NCI-H526 (cell line): Measurements from ENCODE around the gene FADS1.
A peak's percentile ranks its signal among the peaks of the same experiment; 100 is the strongest.

Experiments
- DNase-seq, 2 experiments: peaks; one replicate each; lab custom pipeline; 2025; lab: John Stamatoyannopoulos, UW

Gene FADS1

GRCh38 chr11:61816736-61817455 lies at the start of gene FADS1:
TSS of gene FADS1 (minus strand) at chr11:61817003. CDS start at chr11:61816929, 74 bp downstream.
- DNase-seq, result peak; percentile 91 to 99

GRCh38 chr11:61866231-61866957 lies 49.6 kb upstream of the FADS1 start:
- no peak for DNase-seq

DNA sequence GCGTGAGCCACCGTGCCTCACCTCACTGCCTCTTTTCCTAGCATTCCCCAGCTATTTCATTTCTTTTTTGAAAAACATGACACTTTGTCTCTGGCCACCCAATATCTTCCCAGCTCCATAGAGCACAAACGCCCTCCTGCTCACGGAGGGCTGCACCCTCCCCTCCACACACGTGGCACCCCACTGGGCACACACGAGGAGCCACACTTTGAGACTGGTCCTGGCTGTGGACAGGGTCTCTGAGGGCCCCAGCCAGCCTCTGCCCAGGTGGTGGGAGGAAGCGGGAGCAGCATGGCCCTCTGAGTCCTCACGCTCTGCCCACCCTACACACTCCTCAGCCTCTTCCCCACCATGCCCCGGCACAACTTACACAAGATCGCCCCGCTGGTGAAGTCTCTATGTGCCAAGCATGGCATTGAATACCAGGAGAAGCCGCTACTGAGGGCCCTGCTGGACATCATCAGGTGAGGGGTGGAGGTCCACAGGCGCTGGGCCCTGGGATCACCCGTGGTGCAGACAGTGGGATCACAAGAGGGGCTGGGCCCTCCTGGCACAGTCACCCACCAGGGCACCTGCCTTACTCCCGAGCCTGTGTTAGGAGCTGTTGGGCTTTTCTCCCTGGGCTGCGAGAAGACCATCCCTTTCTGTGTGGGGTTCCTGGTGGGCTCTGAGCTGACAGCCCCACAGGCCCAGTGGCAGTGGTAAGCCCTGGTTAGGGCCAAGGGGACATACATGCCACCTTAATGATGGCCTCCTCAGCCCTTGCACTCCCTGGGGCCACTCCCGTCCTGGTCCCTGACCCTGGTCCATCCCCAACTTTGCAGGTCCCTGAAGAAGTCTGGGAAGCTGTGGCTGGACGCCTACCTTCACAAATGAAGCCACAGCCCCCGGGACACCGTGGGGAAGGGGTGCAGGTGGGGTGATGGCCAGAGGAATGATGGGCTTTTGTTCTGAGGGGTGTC lies 48.3 kb upstream of the FADS1 start:
- DNase-seq, result no peak

DNA sequence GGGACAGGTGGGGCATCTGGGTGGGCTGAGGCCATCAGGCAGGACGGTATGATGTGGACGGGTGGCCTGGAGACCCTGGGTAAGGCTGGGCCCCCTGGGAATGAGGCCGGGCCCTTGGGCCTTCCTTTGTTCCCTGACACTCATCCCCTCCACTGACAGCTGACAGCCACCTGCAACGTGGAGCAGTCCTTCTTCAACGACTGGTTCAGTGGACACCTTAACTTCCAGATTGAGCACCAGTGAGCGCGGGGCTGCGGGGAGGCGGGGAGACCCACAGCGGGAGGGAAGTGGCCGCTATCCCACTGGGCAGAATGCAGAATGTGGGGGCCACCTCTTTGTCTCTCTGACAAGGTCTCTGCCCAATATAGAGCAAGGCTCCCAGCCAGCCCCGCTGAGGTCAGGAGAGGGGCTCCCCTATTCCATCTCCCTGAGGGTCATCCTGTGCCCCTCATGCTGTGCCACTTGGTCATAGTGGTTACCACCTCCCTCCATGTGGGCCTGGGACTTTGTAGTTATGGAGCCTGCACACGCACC lies 46.8 kb upstream of the FADS1 start:
- DNase-seq, result no peak

DNA sequence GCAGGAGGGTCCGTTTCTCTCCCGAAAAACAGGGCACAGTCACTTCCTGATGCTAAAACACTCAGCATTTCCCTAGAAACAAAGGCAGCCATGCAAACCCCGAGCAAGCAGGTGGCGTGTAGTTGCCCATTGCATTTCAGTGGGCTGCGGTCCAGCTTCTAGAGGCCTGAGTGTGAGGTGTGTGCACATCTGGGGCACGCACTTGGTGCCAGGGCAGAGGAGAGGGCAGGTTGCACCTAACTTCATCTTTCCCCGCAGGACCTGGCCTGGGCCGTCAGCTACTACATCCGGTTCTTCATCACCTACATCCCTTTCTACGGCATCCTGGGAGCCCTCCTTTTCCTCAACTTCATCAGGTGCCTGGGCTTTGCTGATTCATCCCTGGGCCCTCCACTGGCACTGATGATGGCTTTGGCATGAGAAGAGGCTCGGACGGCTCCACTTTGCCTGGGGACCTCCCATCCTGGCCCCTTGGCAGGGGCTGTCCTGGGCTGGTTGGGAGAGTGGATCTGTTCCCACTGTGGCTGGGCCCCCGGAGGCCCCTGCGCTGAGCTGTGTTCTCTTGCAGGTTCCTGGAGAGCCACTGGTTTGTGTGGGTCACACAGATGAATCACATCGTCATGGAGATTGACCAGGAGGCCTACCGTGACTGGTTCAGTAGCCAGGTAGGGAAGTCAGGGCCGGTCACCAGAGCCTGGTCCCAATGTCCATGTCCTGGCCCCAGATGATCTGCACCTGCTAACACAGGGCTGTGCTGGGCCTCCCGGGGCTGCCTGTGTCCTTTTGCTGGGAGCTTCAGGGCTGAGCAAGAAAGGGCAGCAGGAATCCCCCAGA lies 46.1 kb upstream of the FADS1 start:
- no peak for DNase-seq

- DNase-seq, result no peak
These were observed 44.8 kb upstream of the FADS1 start for GRCh38 chr11:61861634-61862033.

GRCh38 chr11:61860054-61860903 lies 43.5 kb upstream of the FADS1 start:
- DNase-seq, result no peak

GRCh38 chr11:61855939-61856680 lies 39.3 kb upstream of the FADS1 start:
- DNase-seq, result no peak

GRCh38 chr11:61854966-61855714 lies 38.3 kb upstream of the FADS1 start:
- no peak for DNase-seq

DNA sequence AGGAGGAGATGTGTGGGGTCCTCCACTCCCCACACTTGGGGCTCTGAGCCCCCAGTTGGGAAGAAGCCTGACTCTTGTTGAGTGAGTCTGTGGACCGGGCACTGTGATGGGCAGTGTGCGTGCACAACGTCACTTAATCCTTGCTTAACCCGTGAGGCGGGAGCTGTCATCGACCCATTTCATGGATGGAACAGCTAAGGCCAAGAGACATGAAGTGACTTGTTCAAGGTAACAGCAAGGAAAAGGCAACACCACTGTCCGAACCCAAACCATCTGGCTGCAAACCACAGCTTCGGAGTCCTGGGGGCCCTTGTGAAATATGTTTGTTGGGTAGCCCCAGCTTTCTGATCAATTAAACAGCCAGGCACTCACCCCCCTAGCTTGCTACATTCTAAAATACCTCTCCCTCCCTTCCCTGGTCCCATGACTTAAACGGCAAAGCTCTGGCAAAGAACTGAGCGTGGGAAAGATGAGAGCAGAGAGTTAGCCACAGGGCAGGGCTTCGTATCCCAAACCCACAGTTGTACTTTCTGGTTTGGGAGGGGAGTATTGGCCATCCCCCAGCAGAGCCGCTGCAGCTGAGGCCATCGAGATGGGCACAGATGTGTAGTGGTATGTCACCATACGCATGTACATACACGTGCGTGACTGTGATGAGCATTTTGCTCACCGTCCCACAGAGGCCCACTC lies 37.5 kb upstream of the FADS1 start:
- no peak for DNase-seq

DNA sequence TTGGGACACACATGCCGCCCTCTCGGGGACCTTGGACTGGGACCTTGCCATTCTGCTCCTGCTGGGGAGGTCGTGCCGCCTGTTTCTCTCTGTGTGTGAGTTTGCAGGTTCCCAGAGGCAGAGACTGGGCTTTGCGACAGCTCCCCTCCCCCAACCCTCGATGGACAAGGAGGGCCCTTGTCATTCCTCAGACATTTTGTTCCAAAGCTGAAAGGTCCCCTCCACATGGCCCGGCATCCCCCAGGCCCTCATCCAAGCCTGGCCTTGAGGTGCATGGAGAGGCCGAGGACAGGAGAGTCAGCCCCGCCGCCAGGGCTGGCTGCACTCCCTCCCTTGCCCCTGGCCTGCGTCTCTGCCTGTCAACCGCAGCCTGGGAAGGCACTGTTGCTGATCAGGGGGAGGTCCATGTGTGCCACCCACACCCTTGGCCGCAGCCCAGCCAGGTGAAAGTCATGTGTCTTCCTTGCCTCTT lies 36.9 kb upstream of the FADS1 start:
- no peak for DNase-seq

DNA sequence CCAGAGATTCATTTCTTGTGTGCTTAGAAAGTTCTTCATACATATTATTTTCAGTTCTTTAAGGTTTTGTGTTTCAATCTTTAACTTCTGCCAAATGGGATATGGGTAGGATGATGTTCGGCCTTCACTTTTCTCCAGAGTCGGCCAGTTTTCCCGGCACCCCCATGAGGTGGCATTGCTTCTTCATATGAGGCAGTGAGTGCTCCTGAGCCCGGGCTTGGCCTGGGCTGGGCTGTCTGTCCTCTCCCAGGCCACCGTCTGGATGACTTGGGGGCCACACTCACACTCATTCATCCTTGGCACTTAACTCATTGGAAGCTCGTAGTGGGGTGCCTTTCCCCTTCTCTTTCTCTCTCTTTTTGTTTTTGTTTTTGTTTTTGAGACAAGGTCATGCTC lies 35.1 kb upstream of the FADS1 start:
- DNase-seq, result no peak

- DNase-seq, result no peak
These were observed 34.5 kb upstream of the FADS1 start for GRCh38 chr11:61851113-61851899.

DNA sequence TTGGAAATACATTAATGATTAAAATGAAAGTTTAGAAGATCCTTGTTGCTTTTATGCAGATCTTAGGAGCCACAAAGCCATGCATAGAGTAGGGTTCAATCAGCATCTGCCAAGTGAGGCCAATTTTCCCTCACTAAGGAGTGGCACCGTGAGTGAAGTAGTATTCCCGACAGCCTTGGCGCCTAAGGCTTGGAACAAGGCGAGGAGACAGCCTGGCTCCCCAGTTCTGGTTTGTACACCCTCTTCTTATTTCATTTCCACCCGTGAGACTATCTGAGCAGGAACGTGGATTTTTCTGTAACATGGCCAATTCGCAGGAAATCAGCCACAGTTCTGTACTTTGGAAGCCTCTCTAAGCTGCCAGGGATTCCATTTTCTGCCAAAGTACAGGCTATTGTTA lies 33.9 kb upstream of the FADS1 start:
- DNase-seq, result no peak

- no peak for DNase-seq
These were observed 31.8 kb upstream of the FADS1 start for GRCh38 chr11:61848631-61849030.

DNA sequence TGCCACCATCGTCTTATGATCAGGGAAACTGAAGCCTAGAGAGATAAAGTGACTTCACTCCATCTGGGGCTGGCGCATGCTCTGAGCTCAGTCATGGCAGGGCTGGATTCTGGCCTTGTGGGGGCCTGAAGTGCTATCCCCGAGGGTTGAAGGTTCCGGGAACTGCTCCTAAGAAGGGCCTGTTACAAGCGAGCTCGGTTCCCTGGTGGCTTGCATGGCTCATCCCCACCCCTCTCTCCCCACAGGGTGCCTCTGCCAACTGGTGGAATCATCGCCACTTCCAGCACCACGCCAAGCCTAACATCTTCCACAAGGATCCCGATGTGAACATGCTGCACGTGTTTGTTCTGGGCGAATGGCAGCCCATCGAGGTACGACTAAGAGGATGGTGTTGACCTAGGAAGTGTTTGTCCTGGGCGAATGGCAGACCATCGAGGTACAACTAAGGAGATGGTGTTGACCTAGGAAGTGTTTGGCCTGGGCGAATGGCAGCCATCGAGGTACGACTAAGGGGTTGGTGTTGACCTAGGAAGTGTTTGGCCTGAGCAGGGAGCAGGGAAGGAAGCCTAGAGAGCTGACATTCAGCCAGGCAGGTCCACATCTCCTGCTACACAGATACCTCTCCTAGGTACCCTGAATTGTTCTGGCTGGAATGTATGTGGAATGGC lies 31.2 kb upstream of the FADS1 start:
- DNase-seq, result no peak
